AG10803 (cell line): ENCODE data around the gene UQCR10.

ENCODE experiments used
- DNase-seq: peaks from one replicate; pipeline ENCODE4 v3.0.0; 2010; ENCODE audit warnings: low read depth
- H3K4me3 ChIP-seq: 2 replicates; pipeline ENCODE4 v1.5.1; 2011; ENCODE audit warnings: mild to moderate bottlenecking, low read length, control low read depth
- TF ChIP-seq, protein P1 (sequence below): conservative IDR thresholded peaks from 2 replicates; pipeline ENCODE4 v1.5.1; 2011; ENCODE audit warnings: mild to moderate bottlenecking, low read length, control low read depth, inconsistent platforms

The UQCR10 gene

DNA sequence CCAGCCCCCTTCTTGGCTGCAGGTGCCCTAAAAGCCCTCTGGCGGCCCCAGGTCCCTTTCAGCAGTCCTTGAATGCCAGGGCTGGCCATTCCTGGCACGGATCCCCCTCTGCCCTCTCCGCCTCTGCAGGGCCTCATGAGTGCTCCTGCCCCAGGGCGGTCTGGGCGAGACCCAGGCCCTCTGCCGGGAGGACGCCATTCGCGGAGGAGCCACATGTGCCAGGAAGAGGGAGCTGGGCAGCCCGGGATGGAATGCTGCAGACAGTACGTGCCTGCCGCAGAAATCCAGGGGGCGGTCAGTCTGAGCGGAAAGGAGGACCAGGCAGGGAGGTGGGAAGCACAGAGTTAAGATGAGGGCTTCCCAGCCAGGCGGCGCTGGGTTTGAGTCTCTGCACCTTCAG, 44.6 kb upstream of the UQCR10 start:
- TF ChIP-seq, protein P1, sequence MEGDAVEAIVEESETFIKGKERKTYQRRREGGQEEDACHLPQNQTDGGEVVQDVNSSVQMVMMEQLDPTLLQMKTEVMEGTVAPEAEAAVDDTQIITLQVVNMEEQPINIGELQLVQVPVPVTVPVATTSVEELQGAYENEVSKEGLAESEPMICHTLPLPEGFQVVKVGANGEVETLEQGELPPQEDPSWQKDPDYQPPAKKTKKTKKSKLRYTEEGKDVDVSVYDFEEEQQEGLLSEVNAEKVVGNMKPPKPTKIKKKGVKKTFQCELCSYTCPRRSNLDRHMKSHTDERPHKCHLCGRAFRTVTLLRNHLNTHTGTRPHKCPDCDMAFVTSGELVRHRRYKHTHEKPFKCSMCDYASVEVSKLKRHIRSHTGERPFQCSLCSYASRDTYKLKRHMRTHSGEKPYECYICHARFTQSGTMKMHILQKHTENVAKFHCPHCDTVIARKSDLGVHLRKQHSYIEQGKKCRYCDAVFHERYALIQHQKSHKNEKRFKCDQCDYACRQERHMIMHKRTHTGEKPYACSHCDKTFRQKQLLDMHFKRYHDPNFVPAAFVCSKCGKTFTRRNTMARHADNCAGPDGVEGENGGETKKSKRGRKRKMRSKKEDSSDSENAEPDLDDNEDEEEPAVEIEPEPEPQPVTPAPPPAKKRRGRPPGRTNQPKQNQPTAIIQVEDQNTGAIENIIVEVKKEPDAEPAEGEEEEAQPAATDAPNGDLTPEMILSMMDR, result no peak
- DNase-seq, result no peak
- H3K4me3 ChIP-seq, result no peak overlapping the region

DNA sequence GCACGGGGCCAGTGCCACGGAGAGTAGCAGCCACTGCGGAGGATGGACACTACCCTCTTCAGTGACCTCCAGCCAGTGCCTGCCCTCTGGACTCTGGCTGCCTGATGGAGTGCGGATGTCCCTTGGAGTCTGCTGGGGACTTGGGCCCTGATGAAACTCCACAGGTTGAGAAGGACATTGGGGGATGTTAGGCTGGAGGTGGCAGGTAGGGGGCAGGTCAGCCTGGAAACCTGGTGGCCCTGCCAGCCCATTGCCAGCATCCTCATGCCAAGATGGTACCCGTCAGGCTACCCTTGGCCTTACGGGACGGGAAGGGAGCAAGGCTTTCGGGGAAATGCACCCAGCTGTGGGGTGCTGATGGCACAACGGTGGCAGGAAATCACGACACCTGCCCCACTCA, 43.4 kb upstream of the UQCR10 start:
- no peak overlapping the region for H3K4me3 ChIP-seq
- TF ChIP-seq, protein P1, result no peak
- no peak for DNase-seq

DNA sequence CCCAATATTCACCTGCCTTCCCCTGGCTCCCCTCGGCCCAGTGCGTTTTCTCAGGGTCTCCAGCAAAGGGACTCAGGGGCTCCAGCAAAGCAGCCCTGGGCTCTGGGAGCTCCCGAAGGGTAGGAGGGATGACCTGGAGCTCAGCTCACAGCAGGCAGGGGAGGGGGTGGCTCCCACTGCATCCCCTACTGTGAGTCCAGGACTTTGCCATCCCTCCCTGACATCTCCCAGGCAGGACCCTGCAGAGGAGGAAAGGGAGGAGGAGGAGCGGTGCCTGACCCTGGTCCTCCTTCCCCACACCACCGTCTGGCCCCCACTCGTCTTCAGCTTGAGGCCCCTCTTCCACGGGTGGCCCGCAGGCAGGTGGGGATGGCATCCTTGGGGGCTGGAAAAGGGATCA, 42.3 kb upstream of the UQCR10 start:
- no peak overlapping the region for H3K4me3 ChIP-seq
- TF ChIP-seq, protein P1, result no peak
- no peak for DNase-seq

DNA sequence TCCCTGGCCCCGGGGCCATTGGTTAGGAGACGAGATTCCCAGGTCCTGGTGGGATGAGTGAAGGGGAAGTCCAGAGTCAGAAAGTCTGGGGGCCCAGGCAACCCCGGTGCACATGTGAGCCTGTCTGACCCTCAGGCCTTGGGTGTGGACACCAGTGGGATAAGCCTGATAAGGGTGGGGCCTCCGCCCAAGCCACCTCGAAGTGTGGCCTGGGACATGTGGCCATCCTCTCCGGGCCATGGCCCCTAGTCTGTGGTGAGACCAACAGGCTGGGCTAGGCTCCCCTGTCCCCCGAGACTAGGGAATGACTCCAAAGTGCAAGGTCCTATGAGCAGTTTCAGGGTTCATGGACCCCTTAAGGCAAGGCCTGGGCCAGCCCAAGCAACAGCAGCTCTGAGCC, 41.1 kb upstream of the UQCR10 start:
- no peak for DNase-seq
- TF ChIP-seq, protein P1, result no peak

DNA sequence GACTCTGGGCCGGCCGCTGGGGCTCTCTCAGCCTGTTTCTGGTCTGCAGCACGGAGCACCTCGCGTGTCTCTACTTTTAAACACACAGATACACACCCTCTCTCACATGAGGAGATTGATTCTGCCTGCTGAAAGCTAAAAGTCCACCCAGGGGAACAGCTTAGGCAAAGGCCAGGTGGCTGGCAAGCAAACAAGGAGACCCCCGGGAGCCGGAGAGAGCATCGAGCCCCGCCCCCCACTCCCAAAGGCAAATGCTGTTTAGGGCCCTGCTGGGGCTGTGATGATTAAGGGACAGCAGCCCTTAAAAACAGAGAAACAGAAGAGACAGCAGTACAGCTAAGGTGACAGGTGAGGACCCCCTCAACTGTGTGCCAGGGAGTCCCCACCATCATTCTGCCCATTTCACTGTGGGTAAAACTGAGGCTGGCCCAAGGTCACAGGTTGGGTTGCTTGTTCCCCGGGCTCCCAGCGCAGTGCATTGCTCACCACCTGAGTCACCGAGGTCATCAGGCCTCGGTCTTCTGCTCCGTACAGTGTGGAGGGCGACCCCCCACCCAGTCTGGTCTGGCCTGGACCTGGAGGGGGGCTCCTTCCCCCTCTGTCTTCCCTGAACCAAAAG, 40.5 kb upstream of the UQCR10 start:
- TF ChIP-seq, protein P1, result no peak
- DNase-seq, result no peak
- H3K4me3 ChIP-seq, result no peak overlapping the region

More for the DNA sequence above, 41.1 kb upstream of the UQCR10 start:
- no peak overlapping the region for H3K4me3 ChIP-seq

DNA sequence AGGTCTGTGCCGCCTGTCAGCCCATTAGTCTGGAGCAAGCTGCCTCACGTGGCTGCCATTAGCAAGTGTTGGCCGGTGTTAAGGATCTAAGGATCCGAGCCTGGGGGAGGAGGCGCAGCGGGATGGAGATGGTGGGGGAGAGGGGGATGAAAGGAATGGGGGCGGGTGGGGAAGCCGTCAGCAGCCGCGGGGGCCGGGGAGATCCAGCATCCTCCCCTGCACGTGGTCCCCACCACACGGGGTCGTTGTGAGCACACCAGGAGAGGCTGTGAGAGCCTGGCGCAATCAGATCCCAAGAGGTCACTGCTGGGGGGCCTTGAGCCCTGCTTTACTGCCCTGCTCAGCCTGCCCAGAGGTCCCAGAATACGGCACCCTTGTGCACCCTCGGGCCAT, 40.0 kb upstream of the UQCR10 start:
- TF ChIP-seq, protein P1, result peak; percentile 43
- no peak overlapping the region for H3K4me3 ChIP-seq
- DNase-seq, result peak; percentile 21

DNA sequence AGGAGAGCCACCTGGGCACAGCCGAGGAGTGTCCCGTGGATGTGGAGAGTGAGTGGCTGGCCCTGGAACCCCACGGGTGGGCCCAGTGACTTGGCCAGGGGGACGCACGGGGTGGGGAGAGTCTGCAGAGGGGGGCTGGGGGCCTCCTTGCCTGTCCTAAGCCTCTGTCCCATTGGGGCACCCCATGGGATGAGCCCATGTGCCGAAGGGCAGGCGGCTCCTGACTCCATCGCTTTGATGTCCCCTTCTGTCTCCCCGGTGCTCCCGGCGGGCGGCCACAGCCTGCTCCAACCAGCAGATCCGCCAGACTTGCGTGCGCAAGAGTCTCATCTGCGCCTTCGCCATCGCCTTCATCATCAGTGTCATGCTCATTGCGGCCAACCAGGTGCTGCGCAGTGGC, 38.0 kb upstream of the UQCR10 start:
- no peak for DNase-seq
- H3K4me3 ChIP-seq, result no peak overlapping the region
- TF ChIP-seq, protein P1, result no peak
